ENCODE results near the gene KANTR. TPM values are rescaled to one million over a fixed set of nuclear protein-coding genes. Genes with fewer than 3 reads are reported as not detected.

KANTR gene
- total RNA-seq, 1 experiment from 2014 or later: 6.8 TPM

- Histone ChIP-seq H3K36me3 (ENCODE audit: control insufficient read depth, insufficient read depth, low read length) (no peaks in the 10 kb centered on the region), H3K4me1 (ENCODE audit: control insufficient read depth, insufficient read depth, low read length) (no peaks in the 10 kb centered on the region), H3K4me3 (ENCODE audit: low read depth in 2 of 2, low read length in 2 of 2) (no peak overlapping the region), H3K9me3 (ENCODE audit: control insufficient read depth, insufficient read depth, low read depth, low read length) (0 out of 2 replicates have a peak, but pooled peaks cover 3% of the 10 kb centered on the region), H3K27me3 (ENCODE audit: control insufficient read depth, insufficient read depth, low read length) (no peaks in the 10 kb centered on the region), H3K27ac (ENCODE audit: low read length) (no peak overlapping the region)
- no peak for DNase-seq (ENCODE audit: low read depth, low spot score)
- no peak for TF ChIP-seq TCF7L2 (IDR thresholded peaks at IDR 0.05; ENCODE audit: low read depth, low read length)
- no peak for TF ChIP-seq CTCF (IDR thresholded peaks at IDR 0.05)
- TF ChIP-seq REST (IDR thresholded peaks at IDR 0.05; ENCODE audit: insufficient read depth in 1 of 2, low read depth in 2 of 2, low read length in 1 of 2): no peak
- no peak for TF ChIP-seq POLR2AphosphoS5 (IDR thresholded peaks at IDR 0.05; ENCODE audit: low read depth, low read length)
- no peak for TF ChIP-seq SIN3A (IDR thresholded peaks at IDR 0.05; ENCODE audit: borderline replicate concordance, insufficient read depth, low read depth, low read length)
- CTCF ChIA-PET: no interaction called here
- POLR2A ChIA-PET: no interaction called here
- BruUV-seq (replicated peaks): no TSS peak
- intact Hi-C loops (cut with micrococcal nuclease; ENCODE audit: unreplicated experiment) (no loop called here), in situ Hi-C loops (cut with HindIII; ENCODE audit: low pct_unique_long_range_greater_than_20kb, low sequenced_read_pairs) (no loop called here)
- ATAC-seq: no peak
Measured at GRCh38 chrX:53156207-53156596, 62.3 kb downstream of the KANTR start.

GRCh38 chrX:53159184-53159583, 65.2 kb downstream of the KANTR start:
- H3K27ac ChIP-seq (ENCODE audit: low read length): no peak overlapping the region
- no peaks in the 10 kb centered on the region for H3K36me3 ChIP-seq (ENCODE audit: control insufficient read depth, insufficient read depth, low read length)
- in situ Hi-C loops (cut with HindIII; ENCODE audit: low pct_unique_long_range_greater_than_20kb, low sequenced_read_pairs) (no loop called here), intact Hi-C loops (cut with micrococcal nuclease; ENCODE audit: unreplicated experiment) (no loop called here)
- no TSS peak for BruUV-seq (replicated peaks)
- no peak overlapping the region for H3K4me3 ChIP-seq (ENCODE audit: low read depth in 2 of 2, low read length in 2 of 2)
- H3K9me3 ChIP-seq (ENCODE audit: control insufficient read depth, insufficient read depth, low read depth, low read length): 0 out of 2 replicates have a peak, but pooled peaks cover 3% of the 10 kb centered on the region
- ATAC-seq (no peak), DNase-seq (ENCODE audit: low read depth, low spot score) (no peak)
- TF ChIP-seq TCF7L2 (IDR thresholded peaks at IDR 0.05; ENCODE audit: low read depth, low read length): no peak
- TF ChIP-seq SIN3A (IDR thresholded peaks at IDR 0.05; ENCODE audit: borderline replicate concordance, insufficient read depth, low read depth, low read length): no peak
- no peak for TF ChIP-seq POLR2AphosphoS5 (IDR thresholded peaks at IDR 0.05; ENCODE audit: low read depth, low read length)
- no peak for TF ChIP-seq CTCF (IDR thresholded peaks at IDR 0.05)
- no peak for TF ChIP-seq REST (IDR thresholded peaks at IDR 0.05; ENCODE audit: insufficient read depth in 1 of 2, low read depth in 2 of 2, low read length in 1 of 2)
- ChIA-PET POLR2A (interaction anchor here (0.6 kb wide), 1 partner anchor 85 kb away, joined by 10 read pairs; no protein-coding TSS in a partner anchor), CTCF (no interaction called here)
- no peaks in the 10 kb centered on the region for H3K4me1 ChIP-seq (ENCODE audit: control insufficient read depth, insufficient read depth, low read length)
- H3K27me3 ChIP-seq (ENCODE audit: control insufficient read depth, insufficient read depth, low read length): no peaks in the 10 kb centered on the region
